Loucy (cell line): ENCODE results near the gene LBH.

ENCODE experiments used
- EZH2phosphoT487 ChIP-seq: fragments of 200-600 bp; IDR thresholded peaks from 2 replicates; pipeline ENCODE4 v1.6.1; 2018; ENCODE audit warnings: antibody characterized with exemption, mild to moderate bottlenecking, moderate library complexity, borderline replicate concordance
- TF ChIP-seq, protein P1 (sequence below): fragments of 200-600 bp; sonication (generic); conservative IDR thresholded peaks from 2 replicates; pipeline ENCODE4 v1.5.1; 2014; ENCODE audit warnings: mild to moderate bottlenecking, antibody characterized with exemption, low read length

DNA sequence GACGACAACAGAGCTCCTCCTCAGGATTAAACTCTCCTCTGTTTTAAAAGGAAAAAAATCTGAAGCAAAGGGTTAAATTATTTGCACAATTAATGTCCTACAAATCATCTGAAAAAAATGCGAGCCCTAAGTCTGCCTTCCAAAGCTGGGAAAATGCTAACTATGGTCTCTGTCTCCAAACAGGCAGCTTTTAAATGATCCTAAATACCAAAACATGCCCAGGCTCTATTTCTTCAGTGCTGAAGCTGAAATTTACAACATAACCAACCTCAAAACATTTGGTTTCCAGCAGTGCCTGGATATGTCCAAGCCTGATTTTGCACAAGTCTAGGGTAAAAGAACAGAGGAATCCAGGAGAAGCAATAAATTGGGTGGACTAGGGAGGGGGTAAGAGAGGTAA, 57.2 kb downstream of the LBH start:
- TF ChIP-seq, protein P1, sequence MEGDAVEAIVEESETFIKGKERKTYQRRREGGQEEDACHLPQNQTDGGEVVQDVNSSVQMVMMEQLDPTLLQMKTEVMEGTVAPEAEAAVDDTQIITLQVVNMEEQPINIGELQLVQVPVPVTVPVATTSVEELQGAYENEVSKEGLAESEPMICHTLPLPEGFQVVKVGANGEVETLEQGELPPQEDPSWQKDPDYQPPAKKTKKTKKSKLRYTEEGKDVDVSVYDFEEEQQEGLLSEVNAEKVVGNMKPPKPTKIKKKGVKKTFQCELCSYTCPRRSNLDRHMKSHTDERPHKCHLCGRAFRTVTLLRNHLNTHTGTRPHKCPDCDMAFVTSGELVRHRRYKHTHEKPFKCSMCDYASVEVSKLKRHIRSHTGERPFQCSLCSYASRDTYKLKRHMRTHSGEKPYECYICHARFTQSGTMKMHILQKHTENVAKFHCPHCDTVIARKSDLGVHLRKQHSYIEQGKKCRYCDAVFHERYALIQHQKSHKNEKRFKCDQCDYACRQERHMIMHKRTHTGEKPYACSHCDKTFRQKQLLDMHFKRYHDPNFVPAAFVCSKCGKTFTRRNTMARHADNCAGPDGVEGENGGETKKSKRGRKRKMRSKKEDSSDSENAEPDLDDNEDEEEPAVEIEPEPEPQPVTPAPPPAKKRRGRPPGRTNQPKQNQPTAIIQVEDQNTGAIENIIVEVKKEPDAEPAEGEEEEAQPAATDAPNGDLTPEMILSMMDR = no peak
- no peak for TF ChIP-seq EZH2phosphoT487
